IMR-90 (cell line): ENCODE measurements around the gene PADI6. TPM values are rescaled to one million over a fixed set of nuclear protein-coding genes. Genes with fewer than 3 reads are reported as not detected.

Experiments used
- ATAC-seq: fragments of 200-7000 bp; cut with Tn5 transposase; 2 replicates; pipeline ENCODE4 v1.9.1; 2020; ENCODE audit warnings: low read depth, mild to moderate bottlenecking, moderate library complexity
- BruUV-seq: library from RNA; stranded (reverse); fragments of 400-500 nt; replicated peaks from 2 replicates; lab custom pipeline; 2021; lab: Mats Ljungman, UMichigan
- CTCF ChIA-PET: fragments of 300-600 bp; formaldehyde crosslinking; extraction: SDS; loops from one replicate; lab custom pipeline; 2021; ENCODE audit warnings: antibody characterized with exemption; lab: Yijun Ruan, JAX
- POLR2A ChIA-PET: fragments of 300-600 bp; sonication (Branson Sonifier 250); formaldehyde crosslinking; loops from one replicate; lab custom pipeline; 2022; ENCODE audit warnings: antibody characterized with exemption; ENCODE audit not compliant: unreplicated experiment; lab: Charles Lee
- DNase-seq: peaks from one replicate; pipeline ENCODE4 v3.0.0; 2013
- H2AFZ ChIP-seq: replicated peaks from 2 replicates; pipeline ENCODE3; 2013; ENCODE audit warnings: low read length, mild to moderate bottlenecking; ENCODE audit not compliant: poor library complexity
- H2AK5ac ChIP-seq: 2 replicates; pipeline ENCODE4 v1.6.1; 2013; ENCODE audit warnings: low read depth, low read length, inconsistent platforms
- H2AK9ac ChIP-seq: replicated peaks from 2 replicates; pipeline ENCODE3; 2013; ENCODE audit warnings: mild to moderate bottlenecking, low read depth, low read length, moderate library complexity; ENCODE audit not compliant: poor library complexity
- H2BK120ac ChIP-seq: 2 replicates; pipeline ENCODE4 v1.6.1; 2013; ENCODE audit warnings: low read depth, low read length, inconsistent platforms
- H2BK15ac ChIP-seq: 3 replicates; pipeline ENCODE4 v1.6.1; 2013; ENCODE audit warnings: low read depth, low read length, inconsistent platforms
- H2BK20ac ChIP-seq: 2 replicates; pipeline ENCODE4 v1.6.1; 2013; ENCODE audit warnings: low read depth, mild to moderate bottlenecking, inconsistent platforms, low read length, moderate library complexity
- H2BK5ac ChIP-seq: 2 replicates; pipeline ENCODE4 v1.6.1; 2013; ENCODE audit warnings: mild to moderate bottlenecking, low read depth, low read length, inconsistent platforms; ENCODE audit not compliant: poor library complexity, severe bottlenecking
- H3K14ac ChIP-seq: replicated peaks from 2 replicates; pipeline ENCODE4 v1.6.1; 2013; ENCODE audit warnings: low read depth, low read length, inconsistent platforms
- H3K18ac ChIP-seq: 2 replicates; pipeline ENCODE4 v1.6.1; 2013; ENCODE audit warnings: low read depth, low read length, control low read depth
- H3K23ac ChIP-seq: 2 replicates; pipeline ENCODE4 v1.6.1; 2013; ENCODE audit warnings: low read depth, low read length, inconsistent platforms
- H3K27ac ChIP-seq: 2 replicates; pipeline ENCODE4 v1.5.1; 2013; ENCODE audit warnings: mild to moderate bottlenecking, control low read depth, low read length; ENCODE audit not compliant: insufficient read depth
- H3K27me3 ChIP-seq: 2 replicates; pipeline ENCODE4 v1.6.1; 2013; ENCODE audit warnings: low read length; ENCODE audit not compliant: control insufficient read depth, insufficient read depth
- H3K36me3 ChIP-seq: 2 replicates; pipeline ENCODE4 v1.6.1; 2013; ENCODE audit warnings: low read length, mixed read lengths; ENCODE audit not compliant: control insufficient read depth, insufficient read depth
- H3K4ac ChIP-seq: 2 replicates; pipeline ENCODE4 v1.6.1; 2013; ENCODE audit warnings: low read depth, low read length, inconsistent platforms
- H3K4me1 ChIP-seq: 2 replicates; pipeline ENCODE4 v1.6.1; 2013; ENCODE audit warnings: low read length, mixed read lengths; ENCODE audit not compliant: control insufficient read depth, insufficient read depth
- H3K4me2 ChIP-seq: 2 replicates; pipeline ENCODE4 v1.6.1; 2013; ENCODE audit warnings: low read depth, mild to moderate bottlenecking, control low read depth, low read length, moderate library complexity
- H3K4me3 ChIP-seq: 2 replicates; pipeline ENCODE4 v1.5.1; 2013; ENCODE audit warnings: low read depth, mild to moderate bottlenecking, control low read depth, low read length, moderate library complexity; ENCODE audit not compliant: insufficient read depth
- H3K56ac ChIP-seq: 2 replicates; pipeline ENCODE4 v1.6.1; 2013; ENCODE audit warnings: low read length, inconsistent platforms; ENCODE audit not compliant: insufficient read depth; ENCODE audit errors: extremely low read depth
- H3K79me1 ChIP-seq, 2 experiments: 2 replicates each; pipeline ENCODE4 v1.6.1; 2013; ENCODE audit warnings: low read length in 2 of 2, inconsistent platforms in 1 of 2, low read depth in 1 of 2
- H3K9ac ChIP-seq: 2 replicates; pipeline ENCODE4 v1.6.1; 2013; ENCODE audit warnings: low read depth, low read length, control low read depth
- H3K9me1 ChIP-seq: 2 replicates; pipeline ENCODE4 v1.6.1; 2013; ENCODE audit warnings: low read length, inconsistent platforms; ENCODE audit not compliant: insufficient read depth
- H3K9me3 ChIP-seq: 2 replicates; pipeline ENCODE4 v1.6.1; 2013; ENCODE audit warnings: low read length; ENCODE audit not compliant: control insufficient read depth, insufficient read depth
- H4K20me1 ChIP-seq: 2 replicates; pipeline ENCODE4 v1.6.1; 2013; ENCODE audit warnings: low read length, inconsistent platforms; ENCODE audit not compliant: insufficient read depth
- H4K5ac ChIP-seq: 2 replicates; pipeline ENCODE4 v1.6.1; 2013; ENCODE audit warnings: mild to moderate bottlenecking, low read depth, low read length, control low read depth
- H4K8ac ChIP-seq, 2 experiments: 2 replicates each; pipeline ENCODE4 v1.6.1; 2013; ENCODE audit warnings: low read depth in 2 of 2, low read length in 2 of 2, control low read depth in 1 of 2, inconsistent platforms in 1 of 2
- H4K91ac ChIP-seq: 2 replicates; pipeline ENCODE4 v1.6.1; 2013; ENCODE audit warnings: low read depth, low read length, inconsistent platforms; ENCODE audit not compliant: insufficient read depth
- BHLHE40 ChIP-seq: fragments of 150-350 bp; IDR thresholded peaks from 2 replicates; pipeline ENCODE4 v1.6.1; 2016; ENCODE audit warnings: mild to moderate bottlenecking, low read depth, low read length
- CEBPB ChIP-seq: IDR thresholded peaks from 2 replicates; pipeline ENCODE4 v1.6.1; 2012; ENCODE audit warnings: low read depth, low read length, improper control_type of control experiment
- CHD1 ChIP-seq: IDR thresholded peaks from 2 replicates; pipeline ENCODE4 v1.6.1; 2012; ENCODE audit warnings: low read depth, low read length, improper control_type of control experiment
- FOS ChIP-seq: fragments of 150-350 bp; IDR thresholded peaks from 2 replicates; pipeline ENCODE4 v1.6.1; 2016; ENCODE audit warnings: low read depth, low read length
- MAFK ChIP-seq: IDR thresholded peaks from 2 replicates; pipeline ENCODE4 v1.6.1; 2012; ENCODE audit warnings: low read depth, low read length, improper control_type of control experiment
- MAZ ChIP-seq: IDR thresholded peaks from 2 replicates; pipeline ENCODE4 v1.6.1; 2012; ENCODE audit warnings: low read depth, mild to moderate bottlenecking, low read length, improper control_type of control experiment, moderate library complexity, borderline replicate concordance
- MXI1 ChIP-seq: IDR thresholded peaks from 2 replicates; pipeline ENCODE4 v1.6.1; 2012; ENCODE audit warnings: low read depth, mild to moderate bottlenecking, low read length, moderate library complexity, borderline replicate concordance
- POLR2A ChIP-seq: IDR thresholded peaks from 2 replicates; pipeline ENCODE4 v1.6.1; 2012; ENCODE audit warnings: mild to moderate bottlenecking, low read depth, low read length
- RCOR1 ChIP-seq: IDR thresholded peaks from 2 replicates; pipeline ENCODE4 v1.6.1; 2012; ENCODE audit warnings: mild to moderate bottlenecking, low read length, improper control_type of control experiment; ENCODE audit not compliant: insufficient replicate concordance
- RFX5 ChIP-seq: IDR thresholded peaks from 2 replicates; pipeline ENCODE4 v1.8.0; 2012; ENCODE audit warnings: low read depth, mild to moderate bottlenecking, low read length, moderate library complexity
- SMC3 ChIP-seq: fragments of 150-350 bp; IDR thresholded peaks from 2 replicates; pipeline ENCODE4 v1.6.1; 2016; ENCODE audit warnings: low read depth, mild to moderate bottlenecking, antibody characterized with exemption, low read length, moderate library complexity
- WGBS, 2 experiments: methylation state at CpG; one replicate each; pipeline versions ENCODE4 v1.1.5 to v1.1.7; 2013; ENCODE audit warnings: missing lambda C conversion rate in 2 of 2; ENCODE audit not compliant: insufficient read length in 1 of 2; ENCODE audit errors: extremely low coverage in 2 of 2; 5-methylcytosine and 5-hydroxymethylcytosine counted together
- dilution Hi-C: fragments of 300-500 bp; cut with HindIII; formaldehyde crosslinking; loops from one replicate; pipeline ENCODE4 v1.14.3; 2018; ENCODE audit warnings: low sequenced_read_pairs; ENCODE audit not compliant: unreplicated experiment
- in situ Hi-C: fragments of 300-500 bp; cut with MboI; formaldehyde crosslinking; loops from 3 replicates; pipeline ENCODE4 v1.14.3; 2019; ENCODE audit warnings: low sequenced_read_pairs, inconsistent platforms, mixed read lengths
- intact Hi-C: fragments of 100-400 bp; cut with micrococcal nuclease; formaldehyde crosslinking; loops from 2 replicates; pipeline ENCODE4 v1.10.0; 2022
- polyA plus RNA-seq, 3 experiments: library from polyadenylated mRNA; depleted of rRNA; stranded (reverse); fragments of >200 nt; gene quantifications; 2 replicates each; pipeline ENCODE4 v1.2.3, GENCODE V29; 2012; ENCODE audit warnings: low replicate concordance in 1 of 3
- total RNA-seq: library from RNA; depleted of rRNA; stranded (reverse); fragments of >200 nt; gene quantifications from 2 replicates; pipeline ENCODE4 v1.2.3, GENCODE V29; 2012
- TF ChIP-seq, protein P1 (sequence below): conservative IDR thresholded peaks from 2 replicates; pipeline ENCODE4 v1.5.1; 2012; ENCODE audit warnings: mild to moderate bottlenecking, low read depth, low read length, improper control_type of control experiment

Gene PADI6
- total and polyA plus RNA-seq, 2 of the 4 experiments (the other 2 are of a cell fraction) = not detected

DNA sequence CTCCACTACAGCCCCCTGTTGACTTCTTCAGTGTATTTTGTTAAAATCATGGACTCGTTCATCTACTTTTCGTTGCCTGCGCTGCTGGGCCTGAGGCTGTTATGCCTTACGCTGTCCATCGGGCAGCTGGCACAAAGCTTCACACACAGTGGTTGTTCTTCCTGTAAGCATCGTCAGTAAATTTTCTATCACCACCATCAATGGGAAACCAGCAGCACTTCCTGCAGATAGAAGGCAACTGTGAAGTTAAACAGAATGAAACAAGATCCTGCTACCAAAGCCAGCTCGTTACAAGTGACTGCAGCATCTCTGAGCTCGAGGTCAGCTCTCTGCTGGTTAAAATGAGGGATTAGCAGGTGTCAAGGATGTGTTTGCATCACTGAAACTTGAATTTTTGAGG lies 21.9 kb upstream of the PADI6 start:
- Histone ChIP-seq H3K79me1 (no peaks in the 10 kb centered on the region), H4K20me1 (no peaks in the 10 kb centered on the region; the same call in 1 of the 2 replicates), H3K9me1 (no peaks in the 10 kb centered on the region; the same call in 1 of the 2 replicates), H2AK5ac (no peak overlapping the region), H3K4me2 (no peak overlapping the region), H4K8ac (no peak overlapping the region), H3K56ac (no peak overlapping the region), H3K4me1 (no peaks in the 10 kb centered on the region), H3K23ac (no peak overlapping the region), H2BK5ac (no peak overlapping the region), H3K9me3 (no peaks in the 10 kb centered on the region), H3K27me3 (peaks cover 20% of the 10 kb centered on the region), H3K27ac (no peak overlapping the region), H4K5ac (no peak overlapping the region), H2AFZ (no peak overlapping the region), H3K18ac (no peak overlapping the region), H2BK120ac (no peak overlapping the region), H3K14ac (no peak overlapping the region), H2AK9ac (no peak overlapping the region), H3K4me3 (no peak overlapping the region), H3K4ac (no peak overlapping the region), H2BK15ac (no peak overlapping the region), H4K91ac (no peak overlapping the region), H3K36me3 (no peaks in the 10 kb centered on the region), H2BK20ac (no peak overlapping the region), H3K9ac (no peak overlapping the region)
- intact Hi-C loops = no loop called here
- DNase-seq = no peak
- ChIA-PET POLR2A (no interaction called here), CTCF (no interaction called here)
- ATAC-seq = no peak
- in situ Hi-C loops = no loop called here
- TF ChIP-seq SMC3 (no peak), RFX5 (no peak), BHLHE40 (no peak), RCOR1 (no peak), MAFK (no peak), FOS (no peak), POLR2A (no peak), CEBPB (no peak), MAZ (no peak), CHD1 (no peak), MXI1 (no peak)
- TF ChIP-seq, protein P1, sequence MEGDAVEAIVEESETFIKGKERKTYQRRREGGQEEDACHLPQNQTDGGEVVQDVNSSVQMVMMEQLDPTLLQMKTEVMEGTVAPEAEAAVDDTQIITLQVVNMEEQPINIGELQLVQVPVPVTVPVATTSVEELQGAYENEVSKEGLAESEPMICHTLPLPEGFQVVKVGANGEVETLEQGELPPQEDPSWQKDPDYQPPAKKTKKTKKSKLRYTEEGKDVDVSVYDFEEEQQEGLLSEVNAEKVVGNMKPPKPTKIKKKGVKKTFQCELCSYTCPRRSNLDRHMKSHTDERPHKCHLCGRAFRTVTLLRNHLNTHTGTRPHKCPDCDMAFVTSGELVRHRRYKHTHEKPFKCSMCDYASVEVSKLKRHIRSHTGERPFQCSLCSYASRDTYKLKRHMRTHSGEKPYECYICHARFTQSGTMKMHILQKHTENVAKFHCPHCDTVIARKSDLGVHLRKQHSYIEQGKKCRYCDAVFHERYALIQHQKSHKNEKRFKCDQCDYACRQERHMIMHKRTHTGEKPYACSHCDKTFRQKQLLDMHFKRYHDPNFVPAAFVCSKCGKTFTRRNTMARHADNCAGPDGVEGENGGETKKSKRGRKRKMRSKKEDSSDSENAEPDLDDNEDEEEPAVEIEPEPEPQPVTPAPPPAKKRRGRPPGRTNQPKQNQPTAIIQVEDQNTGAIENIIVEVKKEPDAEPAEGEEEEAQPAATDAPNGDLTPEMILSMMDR = no peak
- no TSS peak for BruUV-seq
- WGBS, 2 experiments = 59% methylated on average over 8 of the region's 8 CpGs; no CpG with 5 or more reads in 1 of the 2 experiments
- dilution Hi-C loops = no loop called here
